LNCAP (cell line): ENCODE results near the gene ACYP2.

Experiments
- CTCF ChIP-seq: fragments of 450-650 bp; IDR thresholded peaks from 2 replicates; pipeline ENCODE4 v1.5.1; 2017; ENCODE audit warnings: mild to moderate bottlenecking

Gene ACYP2

GRCh38 chr2:54088719-54089118 lies 26.7 kb upstream of the ACYP2 start:
- TF ChIP-seq CTCF, result no peak

GRCh38 chr2:54090521-54091117 lies 24.8 kb upstream of the ACYP2 start:
- TF ChIP-seq CTCF, result no peak

GRCh38 chr2:54092940-54093339 lies 22.5 kb upstream of the ACYP2 start:
- no peak for TF ChIP-seq CTCF

GRCh38 chr2:54097124-54097523 lies 18.3 kb upstream of the ACYP2 start:
- no peak for TF ChIP-seq CTCF

- TF ChIP-seq CTCF, result no peak
Measured at GRCh38 chr2:54099370-54099769, 16.0 kb upstream of the ACYP2 start.

GRCh38 chr2:54099829-54100585 lies 15.4 kb upstream of the ACYP2 start:
- no peak for TF ChIP-seq CTCF

GRCh38 chr2:54100772-54101171 lies 14.6 kb upstream of the ACYP2 start:
- TF ChIP-seq CTCF, result no peak
